Fibroblast of skin of right biceps (primary cell): Measurements from ENCODE around the gene GUK1.

ENCODE experiments used
- DNase-seq: peaks from one replicate; pipeline ENCODE4 v3.0.0-alpha.2; 2013

Gene GUK1

DNA sequence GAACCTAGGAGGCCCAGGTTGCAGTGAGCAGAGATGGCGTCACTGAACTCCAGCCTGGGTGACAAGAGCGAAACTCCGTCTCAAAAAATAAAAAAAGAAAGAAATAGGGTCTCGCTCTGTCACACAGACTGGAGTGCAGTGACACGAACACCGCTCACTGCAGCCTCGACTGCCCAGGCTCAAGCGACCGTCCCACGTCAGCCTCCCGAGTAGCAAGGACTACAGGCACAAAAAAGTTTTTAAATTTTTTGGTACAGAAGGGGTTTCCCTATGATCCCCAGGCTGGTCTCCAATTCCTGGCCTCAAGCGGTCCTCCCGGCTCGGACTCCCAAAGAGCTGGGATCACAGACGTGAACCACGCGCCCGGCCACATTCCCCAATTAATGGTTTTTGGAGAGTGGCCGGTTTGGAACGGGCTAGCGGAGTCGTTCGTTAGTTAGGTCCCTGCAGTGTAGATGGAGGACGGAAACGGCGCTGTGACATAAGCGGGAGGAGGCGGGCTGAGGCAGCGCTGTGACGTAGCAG, 611 bp upstream of the GUK1 start:
- DNase-seq: no peak

DNA sequence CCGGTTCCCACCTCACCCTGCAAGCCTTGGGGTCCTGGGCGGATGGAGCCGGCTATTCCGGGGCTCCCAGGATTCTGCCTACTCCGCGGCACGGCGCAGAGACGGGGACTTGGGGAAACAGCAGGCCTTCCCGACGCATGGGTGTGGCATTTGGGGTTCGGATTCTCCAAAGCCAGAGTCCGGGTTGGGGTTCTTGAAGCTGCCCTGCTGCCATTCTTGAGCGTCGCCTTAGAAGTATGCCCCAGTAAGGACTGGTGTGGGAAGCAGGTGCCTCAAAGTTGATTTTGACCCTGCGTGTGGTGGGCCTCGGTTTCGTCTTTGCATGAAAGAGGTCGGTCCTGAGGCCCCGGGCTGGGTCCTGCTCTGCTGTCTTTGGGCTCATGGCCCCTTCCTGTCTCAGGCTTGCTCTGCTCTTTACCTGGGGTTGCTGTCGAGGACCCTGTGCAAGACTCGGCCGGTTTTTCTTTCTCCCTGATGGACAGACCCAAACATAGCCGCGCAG, 696 bp downstream of the GUK1 start:
- no peak for DNase-seq

GRCh38 chr1:228141226-228142044, 1.4 kb downstream of the GUK1 start:
- DNase-seq: no peak

DNA sequence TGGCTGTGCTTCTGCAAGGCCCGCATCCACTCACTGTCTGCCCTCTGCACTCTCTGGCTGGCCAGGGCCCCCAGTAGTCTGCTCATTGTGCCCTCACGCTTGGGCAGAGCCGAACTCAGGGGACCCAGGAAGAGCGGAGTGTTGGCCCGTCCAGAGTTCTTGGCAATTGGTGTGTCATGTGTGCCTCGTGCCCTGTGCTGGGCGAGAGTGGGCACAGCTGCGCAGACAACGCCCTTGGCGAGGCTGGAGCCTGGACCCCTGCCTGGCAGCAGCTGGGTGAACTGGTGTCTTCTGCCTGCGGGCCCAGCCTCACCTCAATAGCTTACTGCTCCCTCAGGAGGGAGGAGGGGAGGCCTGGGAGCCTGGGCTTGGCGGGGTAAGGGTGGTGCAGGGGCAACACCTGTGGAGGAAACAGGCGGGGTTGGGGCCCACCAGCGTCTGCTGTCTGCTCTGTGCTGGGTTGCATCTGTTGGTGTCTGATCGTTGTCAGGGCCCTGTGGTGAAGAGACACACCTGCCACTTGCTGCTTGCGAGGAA, 2.1 kb downstream of the GUK1 start:
- no peak for DNase-seq

- no peak for DNase-seq
Observed at GRCh38 chr1:228142701-228143136, 2.6 kb downstream of the GUK1 start.

DNA sequence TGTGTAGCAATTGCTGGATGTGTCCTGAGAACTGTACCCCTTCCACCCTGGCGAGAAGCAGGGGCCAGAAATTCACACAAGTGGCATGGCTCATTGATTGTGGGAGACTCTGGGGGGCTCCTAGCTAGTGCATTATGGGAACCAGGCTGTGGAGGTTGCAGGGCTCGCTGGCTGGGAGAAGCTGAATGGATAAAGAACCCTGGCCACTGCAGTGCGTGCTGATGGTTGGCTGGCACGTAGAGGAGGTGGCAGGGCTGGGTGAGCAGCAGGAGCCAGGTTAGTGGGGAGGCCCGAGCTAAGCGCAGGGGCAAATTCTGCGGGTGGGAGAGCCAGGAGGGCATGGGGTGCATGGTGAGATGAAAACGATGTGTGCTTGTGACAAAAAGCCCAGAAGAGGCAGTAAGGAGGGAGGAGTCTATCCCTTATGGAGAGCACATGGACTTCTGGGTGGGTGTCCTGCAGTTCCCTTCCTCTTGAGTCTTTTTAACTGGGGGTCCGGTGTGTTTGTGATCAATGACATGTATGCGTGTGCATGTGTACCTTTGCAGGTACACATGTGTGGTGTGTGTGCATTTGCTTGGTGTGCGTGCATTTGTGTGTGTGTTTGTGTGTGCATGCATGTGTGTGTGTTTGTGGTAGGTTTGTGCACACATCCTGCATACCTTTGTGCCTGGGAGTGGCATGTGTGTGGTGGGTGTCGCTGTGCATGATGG, 3.6 kb downstream of the GUK1 start:
- no peak for DNase-seq

- no peak for DNase-seq
Observed at GRCh38 chr1:228144193-228144992, 4.3 kb downstream of the GUK1 start.

DNA sequence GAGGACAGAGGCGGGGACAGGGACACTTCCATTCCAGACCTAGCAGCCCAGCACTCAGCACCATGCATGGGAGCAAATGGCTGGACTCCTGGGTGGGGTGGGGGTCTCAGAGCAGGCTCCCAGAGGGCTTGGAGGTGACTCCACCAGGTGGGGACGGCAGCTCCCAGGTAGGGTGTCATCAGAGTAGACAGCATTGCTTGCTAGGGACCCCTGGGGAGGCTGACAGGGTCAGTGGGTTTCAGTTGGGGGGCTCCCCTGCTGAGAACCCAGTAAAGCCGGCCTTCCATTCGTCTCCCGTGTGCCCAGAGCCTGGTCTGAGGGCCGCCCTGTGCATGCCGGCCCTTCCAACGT, 4.9 kb downstream of the GUK1 start:
- no peak for DNase-seq

DNA sequence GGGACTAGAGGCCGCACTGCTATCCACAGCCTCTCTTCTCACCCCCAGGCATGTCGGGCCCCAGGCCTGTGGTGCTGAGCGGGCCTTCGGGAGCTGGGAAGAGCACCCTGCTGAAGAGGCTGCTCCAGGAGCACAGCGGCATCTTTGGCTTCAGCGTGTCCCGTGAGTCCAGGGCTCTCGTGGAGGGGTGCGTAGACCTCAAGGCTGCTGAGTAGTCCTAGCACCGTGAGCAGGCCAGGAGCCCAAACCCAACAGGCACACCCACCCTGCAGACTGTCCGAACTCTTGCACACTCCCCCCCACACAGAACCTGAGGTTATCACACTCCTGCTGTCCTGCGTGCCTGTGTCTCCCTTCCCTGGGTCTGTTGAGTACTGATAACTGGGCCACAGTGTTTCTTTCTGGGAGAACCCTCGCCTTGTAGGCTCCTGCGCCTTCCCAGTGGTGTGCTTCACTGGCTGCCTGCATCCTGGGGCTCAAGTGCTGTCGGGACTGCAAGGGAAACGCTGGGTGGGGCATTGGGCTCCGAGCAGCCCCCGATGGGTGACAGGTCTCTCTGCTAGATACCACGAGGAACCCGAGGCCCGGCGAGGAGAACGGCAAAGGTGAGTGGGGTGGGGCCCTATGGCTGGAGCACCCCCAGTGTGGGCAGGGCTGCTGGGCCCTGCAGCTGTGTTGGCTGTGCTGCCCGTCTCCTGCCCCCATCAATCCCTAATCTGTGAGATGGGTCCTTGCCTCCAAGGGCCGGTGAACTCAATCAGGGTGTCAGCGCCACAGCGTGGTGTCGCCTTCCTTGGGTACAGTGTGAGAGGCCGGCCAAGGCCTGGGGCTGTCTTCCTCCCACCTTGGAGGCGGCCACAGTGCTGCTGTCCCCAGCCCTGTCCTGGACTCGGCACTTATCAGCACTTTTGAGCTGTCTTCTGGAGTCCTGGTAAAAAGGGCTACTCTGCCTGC, 5.7 kb downstream of the GUK1 start:
- DNase-seq: no peak

GRCh38 chr1:228146417-228147150, 6.5 kb downstream of the GUK1 start:
- no peak for DNase-seq

DNA sequence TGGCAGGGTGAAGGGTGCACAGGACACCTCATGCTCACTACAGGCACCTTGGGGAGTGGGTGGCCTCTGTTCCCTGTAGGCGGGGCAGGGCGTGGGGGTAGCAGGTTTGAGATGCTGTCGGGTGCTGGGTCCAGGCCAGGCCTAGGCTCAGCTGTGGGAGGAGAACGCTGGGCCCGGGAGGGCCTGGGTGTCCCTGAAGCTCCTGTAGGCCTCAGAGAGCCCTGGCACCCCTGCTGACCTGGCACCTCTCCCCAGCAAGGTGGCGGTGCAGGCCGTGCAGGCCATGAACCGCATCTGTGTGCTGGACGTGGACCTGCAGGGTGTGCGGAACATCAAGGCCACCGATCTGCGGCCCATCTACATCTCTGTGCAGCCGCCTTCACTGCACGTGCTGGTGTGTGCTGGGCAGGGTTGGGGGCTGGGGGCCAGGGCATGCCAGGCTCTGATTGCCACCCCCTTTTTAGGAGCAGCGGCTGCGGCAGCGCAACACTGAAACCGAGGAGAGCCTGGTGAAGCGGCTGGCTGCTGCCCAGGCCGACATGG, 7.1 kb downstream of the GUK1 start:
- no peak for DNase-seq

- no peak for DNase-seq
Observed at GRCh38 chr1:228147768-228148167, 7.7 kb downstream of the GUK1 start.

DNA sequence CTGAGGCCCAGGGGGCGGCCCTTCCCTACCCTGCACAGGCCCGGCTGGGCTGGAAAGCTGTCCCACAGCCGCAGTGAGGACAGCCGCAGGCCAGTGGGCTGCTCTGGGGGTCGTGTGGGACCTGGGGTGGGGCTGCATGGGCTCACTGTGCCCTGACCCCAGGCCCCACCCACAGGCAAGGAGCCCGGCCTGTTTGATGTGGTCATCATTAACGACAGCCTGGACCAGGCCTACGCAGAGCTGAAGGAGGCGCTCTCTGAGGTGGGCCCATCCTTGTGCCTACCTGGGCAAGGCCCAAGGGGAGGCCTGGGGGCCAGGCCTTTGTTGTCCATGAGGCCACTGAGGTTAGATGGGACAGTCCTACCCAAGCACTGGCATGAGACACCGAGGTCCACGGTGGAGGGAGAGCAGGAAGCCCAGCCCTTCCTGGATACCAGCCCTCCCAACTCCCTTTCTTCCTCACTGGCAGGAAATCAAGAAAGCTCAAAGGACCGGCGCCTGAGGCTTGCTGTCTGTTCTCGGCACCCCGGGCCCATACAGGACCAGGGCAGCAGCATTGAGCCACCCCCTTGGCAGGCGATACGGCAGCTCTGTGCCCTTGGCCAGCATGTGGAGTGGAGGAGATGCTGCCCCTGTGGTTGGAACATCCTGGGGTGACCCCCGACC, 8.2 kb downstream of the GUK1 start:
- no peak for DNase-seq

- no peak for DNase-seq
Observed at GRCh38 chr1:228148935-228149405, 8.9 kb downstream of the GUK1 start.

GRCh38 chr1:228149406-228150119, 9.5 kb downstream of the GUK1 start, which contains the start of gene GJC2:
GJC2 (plus strand) TSS chr1:228149930; CDS start chr1:228157759, 7,829 bp downstream.
- no peak for DNase-seq

GRCh38 chr1:228150120-228150460, 10.0 kb downstream of the GUK1 start:
- no peak for DNase-seq

DNA sequence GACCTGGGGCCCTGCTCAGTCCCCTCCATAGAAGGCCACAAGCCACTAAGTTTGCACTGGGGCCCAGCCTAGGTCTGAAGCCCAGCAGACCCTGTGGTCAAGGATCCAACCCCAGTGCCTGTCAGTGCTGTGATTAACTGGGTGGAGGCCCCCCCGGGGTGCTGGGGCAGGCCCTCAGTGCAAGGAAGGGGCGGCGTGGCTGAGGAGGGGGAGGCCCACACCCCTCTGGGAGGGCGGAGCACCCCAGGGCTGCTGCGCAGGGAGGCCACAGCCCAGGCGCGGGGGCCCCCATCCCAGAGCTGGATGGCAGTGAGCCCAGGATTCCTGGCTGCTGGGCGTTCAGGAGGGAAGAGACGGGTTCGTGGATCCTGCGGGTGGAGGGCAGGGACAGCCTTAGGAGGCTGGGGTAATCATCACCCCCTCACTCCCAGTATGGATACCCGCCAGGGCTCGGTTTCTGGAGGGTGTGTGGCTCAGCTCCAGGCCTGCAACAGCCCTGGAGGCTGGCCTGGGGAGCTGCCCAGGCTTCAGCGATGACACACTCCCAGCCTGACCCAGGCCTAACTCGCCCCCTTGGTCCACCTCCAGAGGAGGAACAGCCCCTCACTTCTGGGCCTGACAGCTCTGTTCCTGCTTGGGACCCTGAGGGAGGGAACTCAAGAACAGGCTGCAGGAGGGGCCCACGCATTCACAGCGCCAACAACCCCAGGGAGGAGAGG, 10.5 kb downstream of the GUK1 start:
- peak; percentile 71 for DNase-seq

- DNase-seq: no peak
Observed at GRCh38 chr1:228151180-228151925, 11.3 kb downstream of the GUK1 start.
